ENCODE data around the gene ETV3.

- no peak for TF ChIP-seq CTCF (conservative IDR thresholded peaks at IDR 0.05; ENCODE audit: low read length)
- no peak for TF ChIP-seq EZH2phosphoT487 (IDR thresholded peaks at IDR 0.05; ENCODE audit: borderline replicate concordance, low read depth, low read length)
Measured at GRCh38 chr1:157103268-157103667, 34.9 kb downstream of the ETV3 start.
